Smooth muscle cell (in vitro differentiated cells): ENCODE measurements around the gene HPS6. TPM values are rescaled to one million over a fixed set of nuclear protein-coding genes. Genes with fewer than 3 reads are reported as not detected.
A peak's percentile ranks its signal among the peaks of the same experiment; 100 is the strongest.

Source experiments
- DNase-seq: peaks from one replicate; lab custom pipeline; 2025; ENCODE audit not compliant: unreplicated experiment; lab: John Stamatoyannopoulos, UW
- H2AFZ ChIP-seq: fragments of 200-600 bp; sonication (generic); 2 replicates; pipeline ENCODE4 v1.6.0; 2016; ENCODE audit warnings: antibody characterized with exemption, low read depth, mild to moderate bottlenecking
- H3F3A ChIP-seq: fragments of 200-600 bp; sonication (generic); 2 replicates; pipeline ENCODE4 v1.6.0; 2017; ENCODE audit warnings: antibody characterized with exemption, low read depth
- H3K27ac ChIP-seq: fragments of 200-600 bp; sonication (generic); 2 replicates; pipeline ENCODE4 v1.5.1; 2016; ENCODE audit warnings: low read depth, mild to moderate bottlenecking
- H3K27me3 ChIP-seq: fragments of 200-600 bp; sonication (generic); 2 replicates; pipeline ENCODE4 v1.6.1; 2016; ENCODE audit warnings: low read depth, mild to moderate bottlenecking
- H3K36me3 ChIP-seq: fragments of 200-600 bp; sonication (generic); 2 replicates; pipeline ENCODE4 v1.5.1; 2016; ENCODE audit warnings: low read depth
- H3K4me1 ChIP-seq: fragments of 200-600 bp; sonication (generic); 2 replicates; pipeline ENCODE4 v1.5.1; 2016; ENCODE audit warnings: low read depth
- H3K4me2 ChIP-seq: fragments of 200-600 bp; sonication (generic); 2 replicates; pipeline ENCODE4 v1.6.0; 2016; ENCODE audit warnings: mild to moderate bottlenecking
- H3K4me3 ChIP-seq: fragments of 200-600 bp; sonication (generic); 2 replicates; pipeline ENCODE4 v1.5.1; 2016; ENCODE audit warnings: mild to moderate bottlenecking
- H3K79me2 ChIP-seq: fragments of 200-600 bp; sonication (generic); 2 replicates; pipeline ENCODE4 v1.6.0; 2016; ENCODE audit warnings: low read depth, mild to moderate bottlenecking
- H3K9ac ChIP-seq: fragments of 200-600 bp; sonication (generic); 2 replicates; pipeline ENCODE4 v1.6.0; 2016; ENCODE audit warnings: low read depth
- H3K9me3 ChIP-seq: fragments of 200-600 bp; sonication (generic); replicated peaks from 2 replicates; pipeline ENCODE4 v1.5.1; 2016; ENCODE audit warnings: low read depth
- H4K20me1 ChIP-seq: fragments of 200-600 bp; sonication (generic); 2 replicates; pipeline ENCODE4 v1.6.0; 2016; ENCODE audit warnings: low read depth
- CTCF ChIP-seq: fragments of 200-600 bp; sonication (generic); IDR thresholded peaks from 2 replicates; pipeline ENCODE4 v1.5.1; 2017; ENCODE audit warnings: borderline replicate concordance, mild to moderate bottlenecking, antibody characterized with exemption; ENCODE audit not compliant: insufficient read depth, poor library complexity, severe bottlenecking
- WGBS: methylation state at CpG from one replicate; pipeline ENCODE4 v1.1.7; 2016; ENCODE audit warnings: low lambda C conversion rate; 5-methylcytosine and 5-hydroxymethylcytosine counted together
- polyA plus RNA-seq: library from polyadenylated mRNA; unstranded; fragments of >200 nt; fragmentation: Nextera tagmentation; extraction: Ambion mirVana; gene quantifications from 2 replicates; pipeline ENCODE4 v1.2.1, GENCODE V29; 2016
- total RNA-seq: library from RNA; depleted of rRNA; stranded (reverse); fragments of >200 nt; gene quantifications from 2 replicates; pipeline ENCODE4 v1.2.3, GENCODE V29; 2014

Gene HPS6
- total and polyA plus RNA-seq, 2 experiments from 2014 or later, result 11.9 to 14.3 TPM

GRCh38 chr10:102065561-102066398, 631 bp downstream of the HPS6 start:
- Histone ChIP-seq H3K36me3 (no peaks in the 10 kb centered on the region), H3K9ac (peak overlapping the region; percentile 90), H3K27me3 (no peaks in the 10 kb centered on the region), H3K4me3 (peak overlapping the region; percentile 97), H4K20me1 (peaks cover 43% of the 10 kb centered on the region), H3K9me3 (no peaks in the 10 kb centered on the region), H3K4me2 (peak overlapping the region; percentile 94), H2AFZ (peak overlapping the region; percentile 92), H3K79me2 (peaks cover 37% of the 10 kb centered on the region), H3K4me1 (peaks cover 6% of the 10 kb centered on the region), H3K27ac (peak overlapping the region; percentile 63), H3F3A (peaks cover 6% of the 10 kb centered on the region)
- WGBS, result 12% methylated on average over 56 of the region's 63 CpGs
- no peak for DNase-seq
- no peak for TF ChIP-seq CTCF

GRCh38 chr10:102066399-102067088, 1.4 kb downstream of the HPS6 start:
- H3K27ac ChIP-seq, result no peak overlapping the region
- H3K27me3 ChIP-seq, result no peaks in the 10 kb centered on the region
- peaks cover 6% of the 10 kb centered on the region for H3K4me1 ChIP-seq
- H3K9ac ChIP-seq, result no peak overlapping the region
- peak overlapping the region; percentile 94 for H3K4me2 ChIP-seq
- no peak for DNase-seq
- peaks cover 37% of the 10 kb centered on the region for H3K79me2 ChIP-seq
- H3K36me3 ChIP-seq, result no peaks in the 10 kb centered on the region
- H3F3A ChIP-seq, result peaks cover 6% of the 10 kb centered on the region
- peak overlapping the region; percentile 97 for H3K4me3 ChIP-seq
- peaks cover 43% of the 10 kb centered on the region for H4K20me1 ChIP-seq
- no peak overlapping the region for H2AFZ ChIP-seq
- WGBS, result 90% methylated on average over 16 of the region's 16 CpGs
- no peak for TF ChIP-seq CTCF
- no peaks in the 10 kb centered on the region for H3K9me3 ChIP-seq

GRCh38 chr10:102067091-102067916, 2.2 kb downstream of the HPS6 start:
- Histone ChIP-seq H3K36me3 (no peaks in the 10 kb centered on the region), H3F3A (peaks cover 6% of the 10 kb centered on the region), H3K27ac (no peak overlapping the region), H4K20me1 (peaks cover 43% of the 10 kb centered on the region), H3K79me2 (peaks cover 37% of the 10 kb centered on the region), H3K4me3 (no peak overlapping the region), H3K9me3 (no peaks in the 10 kb centered on the region), H2AFZ (no peak overlapping the region), H3K27me3 (no peaks in the 10 kb centered on the region), H3K9ac (no peak overlapping the region), H3K4me2 (no peak overlapping the region), H3K4me1 (peaks cover 6% of the 10 kb centered on the region)
- WGBS, result 98% methylated on average over 18 of the region's 18 CpGs
- no peak for TF ChIP-seq CTCF
- no peak for DNase-seq
